ENCODE results near the gene ZNF768.
"Not testable (repeated sequence)": the region's sequence is repeated elsewhere in the genome, so short reads cannot be mapped to it uniquely, and the experiment has no call there.

The ZNF768 gene

DNA sequence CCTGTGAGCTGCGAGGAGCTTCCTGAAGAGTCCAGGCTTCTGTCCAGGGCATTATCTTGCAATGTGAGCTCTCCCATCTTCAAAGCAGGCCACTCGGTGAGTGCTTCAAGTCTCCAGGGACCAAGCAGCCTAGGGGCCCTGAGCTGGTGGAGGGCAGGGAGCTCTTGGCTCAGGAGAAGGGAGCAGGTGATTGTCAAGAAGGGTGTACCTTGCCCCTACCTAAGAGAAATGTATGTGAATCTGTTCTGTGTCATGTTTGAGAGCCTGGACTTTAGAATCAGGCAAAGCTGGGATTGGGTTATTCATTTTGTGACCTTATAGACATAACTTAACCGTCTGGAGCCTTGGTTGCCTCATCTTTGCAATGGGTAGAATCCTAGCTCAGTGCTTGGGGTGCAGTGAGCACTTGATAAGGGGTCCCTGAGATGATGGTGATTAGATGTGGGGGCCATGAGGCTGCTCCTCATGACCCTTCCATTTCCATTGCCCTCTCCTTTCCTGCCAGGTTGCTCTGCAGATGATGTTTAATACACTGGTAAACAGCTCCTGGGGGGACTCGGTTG is 15.9 kb downstream of the ZNF768 start:
- DNase-seq (ENCODE audit: low read depth in 3 of 3): no peak

DNA sequence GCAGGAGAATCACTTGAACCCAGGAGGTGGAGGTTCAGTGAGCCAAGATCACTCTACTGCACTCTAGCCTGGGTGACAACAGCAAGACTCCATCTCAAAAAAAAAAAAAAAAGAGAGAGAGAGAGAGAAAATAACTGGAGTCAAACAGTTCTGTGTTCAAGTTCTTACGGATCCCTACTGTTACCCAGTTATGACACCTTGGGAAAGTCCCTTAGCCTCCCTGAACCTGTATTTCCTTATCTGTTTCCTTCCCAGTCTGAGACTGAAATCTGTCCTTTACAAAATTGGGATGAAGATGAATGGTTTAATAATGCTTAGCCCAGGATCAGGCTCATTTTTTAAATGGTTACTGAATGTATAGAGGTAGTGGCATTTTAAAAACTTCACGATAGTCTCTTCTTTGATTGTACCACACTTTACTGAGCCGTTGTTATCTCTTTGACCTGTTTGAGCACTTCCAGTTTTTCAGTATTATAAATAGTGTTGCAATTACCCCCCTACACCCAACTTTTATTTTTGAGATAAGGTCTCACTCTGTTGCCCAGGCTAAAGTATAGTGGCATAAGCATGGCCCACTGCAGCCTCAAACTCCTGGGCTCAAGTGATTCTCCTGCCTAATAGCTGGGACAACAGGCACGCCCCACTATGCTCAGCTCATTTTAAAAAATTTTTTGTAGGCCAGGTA is 17.1 kb downstream of the ZNF768 start:
- no peak for DNase-seq (ENCODE audit: low read depth in 3 of 3)

DNA sequence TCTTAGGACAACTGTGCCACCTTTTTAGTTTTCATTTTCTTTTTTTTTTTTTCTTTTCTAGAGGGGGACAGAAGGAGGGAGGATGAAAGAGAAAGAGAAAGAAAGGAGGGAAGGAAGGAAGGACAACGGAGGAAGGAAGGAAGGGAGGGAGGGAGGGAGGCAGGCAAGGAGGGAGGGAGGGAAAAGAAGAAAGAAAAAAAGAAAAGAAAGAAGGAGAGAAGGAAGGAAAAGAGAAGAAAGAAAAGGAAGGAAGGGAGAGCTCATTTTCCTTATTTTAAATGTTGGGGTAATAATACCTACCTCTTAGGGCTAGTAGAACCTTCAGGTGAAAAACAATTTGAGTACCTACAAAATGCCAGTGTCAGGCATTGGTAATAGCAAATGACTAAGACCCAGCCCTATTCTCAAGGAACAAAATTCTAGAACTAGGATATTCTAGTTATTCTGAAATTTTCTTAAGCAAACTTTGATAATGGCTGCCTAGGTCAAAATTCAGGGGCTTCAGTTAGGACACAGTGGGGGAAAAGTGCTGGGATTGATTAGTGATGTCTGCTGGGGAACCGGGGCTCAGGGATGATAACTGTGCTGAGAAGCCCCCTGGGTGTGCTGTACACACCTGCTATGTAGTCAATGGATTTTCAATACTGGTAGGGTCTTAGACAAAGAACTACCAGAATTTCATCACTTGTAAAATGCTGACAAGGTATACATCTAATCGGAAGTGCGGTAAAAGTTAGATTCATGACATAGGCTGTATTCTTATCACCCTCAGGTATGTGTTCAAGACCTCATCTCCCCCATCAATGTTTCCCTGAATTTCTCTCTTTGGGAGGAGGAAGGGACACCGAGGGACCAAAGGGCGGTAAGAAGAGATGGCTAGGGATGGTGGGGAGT is 22.7 kb downstream of the ZNF768 start:
- DNase-seq (ENCODE audit: low read depth in 3 of 3): no peak

DNA sequence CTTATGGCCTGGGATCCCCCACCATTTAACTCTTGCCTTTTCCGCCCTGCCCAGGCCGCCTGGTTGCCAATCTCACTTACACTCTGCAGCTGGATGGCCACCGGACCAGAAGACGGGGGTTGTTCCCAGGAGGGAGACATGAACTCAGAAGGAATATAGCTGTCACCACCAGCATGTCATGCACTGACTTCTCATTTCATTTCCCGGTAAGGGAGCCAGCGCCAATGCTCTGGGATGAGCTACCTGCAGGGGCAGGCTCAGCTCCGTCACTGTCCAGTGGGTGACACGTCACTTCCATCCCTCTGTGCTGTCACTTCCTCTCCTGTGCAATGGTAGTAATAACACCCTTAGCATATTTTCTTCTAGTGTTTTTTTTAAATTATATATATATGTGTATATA is 27.1 kb downstream of the ZNF768 start:
- no peak for DNase-seq (ENCODE audit: low read depth in 3 of 3)

DNA sequence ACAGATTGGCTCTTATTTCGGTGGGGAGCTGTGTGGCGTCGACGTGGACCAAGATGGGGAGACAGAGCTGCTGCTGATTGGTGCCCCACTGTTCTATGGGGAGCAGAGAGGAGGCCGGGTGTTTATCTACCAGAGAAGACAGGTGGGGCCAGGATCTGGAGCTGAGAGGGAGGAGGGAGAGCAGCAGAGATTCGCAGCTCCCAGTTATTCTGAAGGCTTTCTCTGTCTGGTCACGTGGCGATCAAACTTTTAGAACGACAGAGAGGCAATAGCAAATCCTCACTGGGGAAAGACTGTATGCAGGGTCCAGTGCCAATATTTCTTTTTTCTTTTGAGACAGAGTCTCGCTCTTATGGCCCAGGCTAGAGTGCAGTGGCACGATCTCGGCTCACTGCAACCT is 31.7 kb downstream of the ZNF768 start:
- DNase-seq (ENCODE audit: low read depth in 3 of 3): no peak

DNA sequence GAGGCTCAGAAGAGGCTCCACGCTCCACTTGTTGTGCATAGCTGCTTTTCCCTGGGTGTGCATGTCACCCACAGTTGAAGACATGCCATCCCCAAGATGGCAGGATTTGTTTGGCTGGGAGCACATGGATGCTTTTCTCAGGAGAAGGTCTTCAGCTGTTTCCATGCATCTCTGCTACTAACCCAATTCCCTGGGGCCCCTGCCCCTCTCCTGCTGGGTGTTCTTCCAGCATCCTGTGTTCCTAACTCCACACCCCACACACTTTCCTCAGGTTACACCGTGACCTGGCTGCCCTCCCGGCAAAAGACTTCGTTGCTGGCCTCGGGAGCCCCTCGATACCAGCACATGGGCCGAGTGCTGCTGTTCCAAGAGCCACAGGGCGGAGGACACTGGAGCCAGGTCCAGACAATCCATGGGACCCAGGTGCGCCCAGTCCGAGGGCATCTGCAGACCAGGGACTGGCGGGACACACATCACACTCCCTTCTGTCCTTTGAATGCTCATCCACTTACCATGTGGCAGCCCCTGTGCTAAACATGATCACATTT is 32.4 kb downstream of the ZNF768 start:
- DNase-seq (ENCODE audit: low read depth in 3 of 3): no peak

DNA sequence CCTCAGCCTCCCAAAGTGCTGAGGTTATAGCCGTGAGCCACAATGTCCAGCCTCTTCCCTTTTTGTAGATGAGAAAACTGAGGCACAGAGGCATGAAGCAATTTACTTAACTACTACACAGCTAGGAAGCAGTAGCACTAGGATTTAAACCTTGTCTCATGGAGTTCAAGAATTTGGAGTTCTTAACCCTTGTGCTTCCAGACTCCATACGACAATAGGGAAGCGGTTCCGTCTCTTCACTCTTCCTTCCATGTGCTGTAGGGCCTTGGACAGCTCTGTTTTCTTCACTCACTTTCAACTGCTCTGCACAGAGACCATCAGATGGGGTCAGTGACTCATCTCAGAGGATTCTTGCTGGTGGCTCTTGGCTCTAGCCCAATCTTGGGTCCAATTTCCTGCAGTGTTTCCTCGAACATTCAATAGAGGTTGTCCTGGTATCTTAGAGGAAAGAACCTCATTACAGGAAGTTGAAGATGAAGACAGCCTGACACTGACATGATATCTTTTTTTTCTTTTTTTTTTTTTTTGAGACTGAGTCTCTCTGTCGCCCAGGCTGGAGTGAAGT is 34.5 kb downstream of the ZNF768 start:
- no peak for DNase-seq (ENCODE audit: low read depth in 3 of 3)

DNA sequence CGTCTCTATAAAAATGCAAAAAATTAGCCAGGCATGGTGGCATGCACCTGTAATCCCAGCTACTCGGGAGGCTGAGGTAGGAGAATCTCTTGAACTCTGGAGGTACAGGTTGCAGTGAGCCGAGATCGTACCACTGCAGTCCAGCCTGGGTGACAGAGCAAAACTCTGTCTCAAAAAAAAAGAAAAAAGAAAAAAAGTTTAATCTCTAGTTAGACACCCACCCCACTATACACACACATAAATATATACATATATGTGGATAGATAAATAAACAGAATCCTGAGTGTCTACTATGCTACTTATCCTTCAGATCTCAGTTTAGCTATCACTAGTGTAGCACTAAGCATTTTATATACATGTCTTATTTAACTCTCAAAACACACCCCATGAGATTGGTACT is 35.1 kb downstream of the ZNF768 start:
- DNase-seq (ENCODE audit: low read depth in 3 of 3): no peak

DNA sequence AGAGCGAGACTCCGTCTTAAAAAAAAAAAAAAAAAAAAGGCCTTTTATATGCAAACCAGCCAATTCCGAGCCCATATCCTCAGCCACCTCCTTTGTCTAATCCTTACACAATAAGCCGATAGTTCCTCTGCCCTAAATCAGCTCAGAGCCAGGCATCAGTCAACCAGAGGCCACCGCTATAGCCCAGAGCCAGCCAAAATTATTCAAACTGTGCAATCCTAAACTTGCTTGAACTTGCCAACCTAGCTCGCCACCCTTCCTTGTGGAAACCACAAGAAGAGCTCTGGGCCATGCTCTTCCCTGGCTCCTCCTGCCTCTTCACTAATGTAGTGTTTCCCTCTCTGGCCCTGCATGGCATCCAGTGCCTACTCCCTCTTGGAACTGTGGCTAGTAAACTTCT is 36.2 kb downstream of the ZNF768 start:
- no peak for DNase-seq (ENCODE audit: low read depth in 3 of 3)

DNA sequence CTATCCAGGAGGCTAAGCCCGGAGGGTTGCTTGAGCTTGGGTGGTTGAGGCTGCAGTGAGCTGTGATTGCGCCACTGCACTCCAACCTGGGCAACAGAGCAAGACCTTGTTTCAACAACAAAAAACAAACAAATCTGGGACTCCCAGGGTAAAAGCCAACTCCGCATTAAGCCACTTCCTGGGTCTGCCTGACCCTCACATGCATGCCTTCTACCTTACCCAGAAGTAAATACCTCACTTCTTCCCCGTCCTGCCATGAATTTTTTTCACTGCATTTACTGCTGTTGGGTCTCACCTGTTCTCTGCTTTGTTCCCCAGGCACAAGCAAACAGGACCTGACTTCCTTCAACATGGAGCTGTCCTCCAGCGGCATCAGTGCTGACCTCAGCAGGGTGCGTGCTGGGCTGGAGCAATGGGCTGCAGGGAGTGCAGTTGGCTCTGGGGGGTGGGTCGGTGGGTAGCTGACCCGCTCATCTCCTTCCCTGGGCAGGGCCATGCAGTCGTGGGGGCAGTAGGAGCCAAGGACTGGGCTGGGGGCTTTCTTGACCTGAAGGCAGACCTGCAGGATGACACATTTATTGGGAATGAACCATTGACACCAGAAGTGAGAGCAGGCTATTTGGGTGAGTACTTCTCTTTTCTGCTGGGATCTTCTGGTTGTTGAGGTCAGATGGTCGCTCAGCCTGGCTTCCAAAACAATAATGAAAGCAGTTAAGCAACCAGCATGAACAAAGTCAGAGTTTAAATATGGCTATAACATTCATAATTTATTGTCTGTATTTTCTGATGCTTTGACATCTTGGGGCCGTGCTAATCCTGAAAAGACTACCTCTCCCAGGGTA is 37.4 kb downstream of the ZNF768 start:
- no peak for DNase-seq (ENCODE audit: low read depth in 3 of 3)

DNA sequence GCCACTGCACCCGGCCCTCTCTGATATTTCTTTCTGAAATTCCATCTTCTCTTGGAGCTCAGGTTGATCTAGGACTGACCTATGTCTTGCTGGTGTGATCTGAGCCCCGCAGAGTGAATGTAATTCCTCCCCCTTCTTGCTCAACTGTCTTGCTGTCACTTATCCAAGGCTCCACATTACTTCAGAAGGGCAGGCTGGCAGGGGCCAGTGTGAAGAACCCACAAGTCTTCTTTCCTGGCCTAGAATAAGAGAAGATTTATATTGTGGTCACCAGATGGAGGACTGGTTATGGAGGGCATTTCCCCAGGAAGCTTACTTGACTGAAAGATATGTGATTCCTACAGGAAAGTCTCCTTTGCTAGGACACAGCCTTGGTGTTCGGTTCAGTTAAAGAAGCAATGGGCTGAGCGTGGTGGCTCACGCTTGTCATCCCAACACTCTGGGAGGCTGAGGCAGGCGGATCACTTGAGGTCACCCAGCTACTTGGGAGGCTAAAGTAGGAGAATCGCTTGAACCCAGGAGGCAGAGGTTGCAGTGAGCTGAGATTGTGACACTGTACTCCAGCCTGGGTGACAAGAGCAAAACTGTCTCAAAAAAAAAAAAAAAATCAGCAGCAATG is 40.4 kb downstream of the ZNF768 start:
- no peak for DNase-seq (ENCODE audit: low read depth in 3 of 3)

DNA sequence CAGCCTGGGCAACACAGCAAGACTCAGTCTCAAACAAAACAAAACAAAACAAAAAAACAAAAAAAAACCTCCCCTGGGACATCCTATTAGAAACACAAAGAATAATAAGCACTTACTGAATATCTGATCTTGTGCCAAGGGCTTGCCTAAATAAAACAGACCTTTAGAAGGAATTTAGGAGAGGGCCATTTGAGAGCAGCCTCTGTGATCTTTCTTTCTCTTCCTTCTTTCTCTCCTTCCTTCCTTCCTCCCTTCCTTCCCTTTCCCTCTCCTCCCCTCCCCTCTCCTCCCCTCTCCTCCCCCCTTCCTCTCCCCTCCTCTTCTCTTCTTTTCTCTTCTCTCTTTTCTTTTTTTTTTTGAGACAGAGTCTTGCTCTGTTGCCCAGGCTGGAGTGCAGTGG is 41.5 kb downstream of the ZNF768 start:
- DNase-seq (ENCODE audit: low read depth in 3 of 3): no peak

DNA sequence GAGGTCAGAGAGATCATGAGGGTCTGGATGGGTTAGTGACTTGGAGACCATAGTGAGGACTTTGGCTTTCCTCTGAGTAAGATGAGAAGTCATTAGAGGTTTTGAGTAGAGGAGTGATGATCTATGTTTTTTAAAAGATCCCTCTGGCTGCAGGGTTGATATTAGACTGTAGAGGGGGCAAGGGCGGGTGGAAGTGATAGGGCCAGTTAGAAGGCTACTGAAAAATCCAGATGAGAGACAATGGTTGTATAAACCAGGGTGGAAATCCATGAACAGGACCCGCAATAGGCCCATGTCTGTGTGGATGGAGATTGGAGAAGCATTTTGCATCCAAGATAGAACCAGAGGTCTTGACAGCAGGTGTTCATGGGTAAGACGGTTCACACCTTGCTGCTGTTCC is 44.0 kb downstream of the ZNF768 start:
- DNase-seq (ENCODE audit: low read depth in 3 of 3): no peak

DNA sequence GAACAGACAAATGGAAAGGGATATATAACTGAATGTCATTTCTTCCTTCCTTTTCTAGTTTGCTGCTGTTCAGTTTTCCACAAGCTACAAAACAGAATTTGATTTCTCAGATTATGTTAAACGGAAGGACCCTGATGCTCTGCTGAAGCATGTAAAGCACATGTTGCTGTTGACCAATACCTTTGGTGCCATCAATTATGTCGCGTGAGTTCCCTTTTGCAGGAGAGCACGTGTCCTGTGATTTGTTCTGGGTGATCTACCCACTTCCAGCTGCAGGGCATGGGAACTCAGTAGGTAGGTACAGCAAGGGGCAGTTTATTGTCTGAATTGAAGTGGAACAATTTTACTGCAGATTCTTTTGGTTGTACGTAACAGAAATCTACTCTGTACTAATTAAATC is 45.0 kb downstream of the ZNF768 start:
- no peak for DNase-seq (ENCODE audit: low read depth in 3 of 3)

DNA sequence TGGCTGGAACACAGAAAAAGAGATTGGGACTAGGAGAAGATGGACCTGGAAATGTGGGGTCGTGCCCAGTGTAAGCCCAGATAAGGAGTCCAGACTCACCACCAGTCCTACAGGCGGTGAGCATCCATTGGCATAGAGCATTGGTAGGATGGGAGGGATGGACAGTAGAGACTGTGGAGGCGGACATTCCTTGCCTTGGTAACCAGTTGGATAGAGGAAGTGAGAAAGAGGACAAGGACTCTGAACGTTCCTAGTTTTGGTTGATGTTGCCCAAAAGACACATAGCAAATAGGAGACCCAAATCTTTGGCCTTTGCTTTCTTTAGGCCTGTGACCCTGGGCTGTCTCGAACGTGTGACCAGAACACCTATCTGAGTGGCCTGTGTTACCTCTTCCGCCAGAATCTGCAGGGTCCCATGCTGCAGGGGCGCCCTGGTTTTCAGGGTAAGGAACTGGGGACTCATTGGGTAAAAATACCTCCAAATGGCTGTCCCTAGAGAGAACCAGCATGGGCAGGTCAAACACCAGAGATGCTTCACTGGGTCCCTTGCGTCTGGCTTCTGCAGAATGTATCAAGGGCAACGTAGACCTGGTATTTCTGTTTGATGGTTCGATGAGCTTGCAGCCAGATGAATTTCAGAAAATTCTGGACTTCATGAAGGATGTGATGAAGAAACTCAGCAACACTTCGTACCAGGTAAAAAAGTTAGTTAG is 47.4 kb downstream of the ZNF768 start:
- DNase-seq (ENCODE audit: low read depth in 3 of 3): no peak

DNA sequence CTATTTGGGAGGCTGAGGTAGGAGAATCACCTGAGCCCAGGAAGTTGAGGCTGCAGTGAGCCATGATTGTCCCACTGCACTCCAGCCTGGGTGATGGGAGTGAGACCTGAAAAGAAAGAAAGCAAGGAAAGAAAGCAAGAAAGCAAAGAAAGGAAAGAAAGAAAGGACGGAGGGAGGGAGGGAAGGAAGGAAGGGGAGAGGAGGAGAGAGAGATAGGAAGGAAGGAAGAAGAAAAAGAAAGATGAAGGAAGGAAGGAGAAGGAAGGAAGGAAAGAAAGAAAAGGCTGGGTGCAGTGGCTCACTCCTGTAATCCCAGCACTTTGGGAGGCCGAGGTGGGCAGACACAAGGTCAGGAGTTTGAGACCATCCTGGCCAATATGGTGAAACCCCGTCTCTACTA is 48.6 kb downstream of the ZNF768 start:
- not testable (repeated sequence) for DNase-seq (ENCODE audit: low read depth in 3 of 3)

DNA sequence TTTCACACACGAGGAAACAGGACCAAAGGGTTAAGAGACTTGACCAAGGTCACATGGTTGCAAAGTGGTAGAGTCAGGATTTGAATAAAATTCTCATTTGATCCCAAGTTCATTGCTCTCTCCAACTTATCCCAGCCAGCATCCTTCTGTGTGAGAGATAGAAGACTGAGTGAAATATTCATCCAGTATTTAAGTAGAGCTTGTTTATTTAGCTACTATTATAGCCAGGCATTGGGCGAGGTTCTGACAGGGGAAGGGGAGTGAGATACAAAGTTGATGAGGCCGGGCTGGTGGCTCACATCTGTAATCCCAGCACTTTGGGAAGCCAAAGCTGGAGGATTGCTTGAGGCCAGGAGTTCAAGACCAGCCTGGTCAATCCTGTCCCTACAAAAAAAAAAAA is 49.4 kb downstream of the ZNF768 start:
- no peak for DNase-seq (ENCODE audit: low read depth in 3 of 3)

DNA sequence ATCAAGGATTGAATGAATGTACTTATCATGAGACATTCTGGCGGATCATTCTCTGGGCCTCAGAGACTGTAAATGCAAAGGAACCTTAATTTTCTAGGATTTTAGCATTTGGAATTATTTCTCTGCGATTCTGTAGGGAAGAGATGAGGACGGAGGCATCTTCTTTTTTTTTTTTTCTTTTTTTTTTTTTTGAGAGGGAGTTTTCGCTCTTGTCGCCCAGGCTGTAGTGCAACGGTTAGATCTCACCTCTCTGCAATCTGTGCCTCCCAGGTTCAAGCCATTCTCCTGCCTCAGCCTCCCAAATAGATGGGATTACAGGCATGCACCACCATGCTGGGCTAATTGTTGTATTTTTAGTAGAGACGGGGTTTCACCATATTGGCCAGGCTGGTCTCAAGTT is 51.7 kb downstream of the ZNF768 start:
- DNase-seq (ENCODE audit: low read depth in 3 of 3): no peak

DNA sequence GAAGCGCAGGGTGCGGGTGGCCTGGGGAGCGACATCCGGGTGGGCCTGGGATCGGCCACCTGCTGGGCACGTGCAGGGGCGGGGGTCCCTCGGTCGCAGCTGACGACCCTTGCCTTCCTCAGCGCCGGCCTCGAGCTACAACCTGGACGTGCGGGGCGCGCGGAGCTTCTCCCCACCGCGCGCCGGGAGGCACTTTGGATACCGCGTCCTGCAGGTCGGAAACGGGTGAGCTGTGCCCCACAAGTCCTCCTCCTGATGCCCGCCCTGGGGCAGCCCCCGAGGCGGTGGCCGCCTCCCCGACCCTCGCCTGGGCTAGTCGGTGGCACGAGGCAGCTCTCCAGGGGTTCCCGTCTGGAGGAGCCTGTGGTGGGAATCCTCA is 52.3 kb downstream of the ZNF768 start:
- DNase-seq (ENCODE audit: low read depth in 3 of 3): no peak
